ENCODE measurements around the gene EIF2B5. TPM values are rescaled to one million over a fixed set of nuclear protein-coding genes. Genes with fewer than 3 reads are reported as not detected.
A peak's percentile ranks its signal among the peaks of the same experiment; 100 is the strongest.

Gene EIF2B5
- total and polyA plus RNA-seq, 9 of the 15 experiments (the other 6 are each of a cell fraction or from before 2014, with no cell fraction given): 19.1 to 92.4 (median 74.0) TPM

DNA sequence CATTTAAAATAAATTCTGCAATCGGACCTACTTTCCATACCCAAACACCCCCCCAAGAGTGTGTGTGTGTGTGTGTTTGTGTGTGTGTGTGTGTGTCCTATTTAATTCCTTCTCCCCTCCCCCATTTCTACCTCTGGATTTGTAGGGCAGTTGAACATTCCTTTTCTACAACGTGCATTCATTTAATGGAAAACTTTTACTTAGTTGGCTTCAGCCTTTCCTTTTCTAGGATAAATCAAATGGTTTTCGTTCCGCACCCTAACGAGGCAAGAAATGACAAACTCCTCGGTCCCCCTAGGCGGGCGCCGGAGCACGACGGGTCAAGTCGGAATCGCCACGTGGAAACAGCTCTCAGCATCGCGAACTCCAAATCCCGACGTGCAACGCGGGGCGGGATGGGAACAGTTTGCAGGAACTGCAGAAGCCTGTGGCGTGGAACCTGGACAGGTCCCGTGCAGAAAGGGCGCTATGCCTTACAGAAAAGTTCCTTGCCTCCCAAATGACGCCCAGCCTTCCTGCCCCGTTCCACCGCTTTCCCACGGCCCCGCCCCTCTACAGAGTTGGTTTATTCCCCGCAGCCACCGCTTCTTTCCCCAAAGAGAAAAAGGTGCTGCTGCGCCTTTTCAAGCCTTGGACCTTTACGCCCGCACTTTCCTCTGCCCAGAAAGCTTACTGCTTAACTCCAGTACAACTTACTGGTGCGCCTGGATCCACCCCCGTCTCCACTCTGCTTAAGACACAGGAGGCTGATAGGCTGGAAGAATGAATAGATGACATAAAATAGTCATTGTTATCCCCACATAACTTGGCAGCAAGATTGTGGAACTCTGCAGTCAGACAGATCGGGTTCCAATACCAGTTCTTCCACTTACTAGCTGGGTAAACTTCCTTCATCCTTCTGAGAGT, 1.1 kb upstream of the EIF2B5 start (continued):
- TF ChIP-seq CREB3 (tag; conservative IDR thresholded peaks at IDR 0.05; ENCODE audit: low read depth) (peak; percentile 40; the same call in 1 of the 2 replicates), CREB1 (IDR thresholded peaks at IDR 0.05) (peak; percentile 38; the same call in 1 of the 2 replicates), CREB1 (CRISPR knock-in tag; IDR thresholded peaks at IDR 0.05) (no peak), TOE1 (IDR thresholded peaks at IDR 0.05; ENCODE audit: borderline replicate concordance) (0 out of 2 replicates have a peak, but pooled peaks have one; percentile 43), TOE1 (CRISPR knock-in tag; IDR thresholded peaks at IDR 0.05; ENCODE audit: borderline replicate concordance, low read depth) (no peak), HDAC2 (IDR thresholded peaks at IDR 0.05) (peak; percentile 74; the same call in 1 of the 2 replicates), ARNT (IDR thresholded peaks at IDR 0.05) (peak; percentile 36 to 63; a peak in 2 of 4 replicates), PHB2 (IDR thresholded peaks at IDR 0.05; ENCODE audit: low read depth) (no peak), ETV5 (CRISPR knock-in tag; IDR thresholded peaks at IDR 0.05; ENCODE audit: low read depth) (peak; percentile 70), NFRKB (IDR thresholded peaks at IDR 0.05; ENCODE audit: low read depth) (peak; percentile 68), ZBTB11 (CRISPR knock-in tag; IDR thresholded peaks at IDR 0.05) (peak; percentile 60 to 95 (median 76); a peak in 4 of 6 replicates), CTBP1 (IDR thresholded peaks at IDR 0.05; ENCODE audit: borderline replicate concordance) (peak; percentile 59; the same call in 1 of the 2 replicates), TAF9B (IDR thresholded peaks at IDR 0.05; ENCODE audit: partially characterized antibody) (peak; percentile 34), KDM5B (IDR thresholded peaks at IDR 0.05; ENCODE audit: insufficient replicate concordance, low read depth, low read length) (peak; percentile 62), SIN3A (IDR thresholded peaks at IDR 0.05; ENCODE audit: borderline replicate concordance in 2 of 2, control insufficient read depth in 1 of 2, low read depth in 2 of 2, low read length in 2 of 2) (peak; percentile 42 to 80; a peak in 2 of 4 replicates), ZNF324 (CRISPR knock-in tag; IDR thresholded peaks at IDR 0.05) (no peak), ZBTB17 (CRISPR knock-in tag; IDR thresholded peaks at IDR 0.05) (0 out of 2 replicates have a peak, but pooled peaks have one; percentile 49), SMAD2 (IDR thresholded peaks at IDR 0.05; ENCODE audit: low read depth, low read length) (no peak)
- TF ChIP-seq, protein P1, sequence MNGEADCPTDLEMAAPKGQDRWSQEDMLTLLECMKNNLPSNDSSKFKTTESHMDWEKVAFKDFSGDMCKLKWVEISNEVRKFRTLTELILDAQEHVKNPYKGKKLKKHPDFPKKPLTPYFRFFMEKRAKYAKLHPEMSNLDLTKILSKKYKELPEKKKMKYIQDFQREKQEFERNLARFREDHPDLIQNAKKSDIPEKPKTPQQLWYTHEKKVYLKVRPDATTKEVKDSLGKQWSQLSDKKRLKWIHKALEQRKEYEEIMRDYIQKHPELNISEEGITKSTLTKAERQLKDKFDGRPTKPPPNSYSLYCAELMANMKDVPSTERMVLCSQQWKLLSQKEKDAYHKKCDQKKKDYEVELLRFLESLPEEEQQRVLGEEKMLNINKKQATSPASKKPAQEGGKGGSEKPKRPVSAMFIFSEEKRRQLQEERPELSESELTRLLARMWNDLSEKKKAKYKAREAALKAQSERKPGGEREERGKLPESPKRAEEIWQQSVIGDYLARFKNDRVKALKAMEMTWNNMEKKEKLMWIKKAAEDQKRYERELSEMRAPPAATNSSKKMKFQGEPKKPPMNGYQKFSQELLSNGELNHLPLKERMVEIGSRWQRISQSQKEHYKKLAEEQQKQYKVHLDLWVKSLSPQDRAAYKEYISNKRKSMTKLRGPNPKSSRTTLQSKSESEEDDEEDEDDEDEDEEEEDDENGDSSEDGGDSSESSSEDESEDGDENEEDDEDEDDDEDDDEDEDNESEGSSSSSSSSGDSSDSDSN (IDR thresholded peaks at IDR 0.05; ENCODE audit: borderline replicate concordance in 1 of 2, low read depth in 2 of 2, low read length in 2 of 2): peak in 1 of 2 experiments; percentile 65; a peak in 1 of 4 replicates
